Stimulated activated CD8-positive, alpha-beta memory T cell treated with anti-CD3 and anti-CD28 coated beads, Interleukin-2, amount 100 ng/mL, for 48 hours (primary cell): ENCODE data around the gene UBD.

ENCODE experiments used
- DNase-seq, 2 donors: peaks; one replicate each; pipeline ENCODE4 v3.0.0-alpha.2; 2020; ENCODE audit warnings: low read depth in 2 of 2

Gene UBD

GRCh38 chr6:29561606-29562181 is 2.2 kb upstream of the UBD start:
- DNase-seq = no peak

GRCh38 chr6:29561091-29561490 is 1.6 kb upstream of the UBD start:
- no peak for DNase-seq

GRCh38 chr6:29558439-29559079 is 973 bp downstream of the UBD start:
- no peak for DNase-seq

DNA sequence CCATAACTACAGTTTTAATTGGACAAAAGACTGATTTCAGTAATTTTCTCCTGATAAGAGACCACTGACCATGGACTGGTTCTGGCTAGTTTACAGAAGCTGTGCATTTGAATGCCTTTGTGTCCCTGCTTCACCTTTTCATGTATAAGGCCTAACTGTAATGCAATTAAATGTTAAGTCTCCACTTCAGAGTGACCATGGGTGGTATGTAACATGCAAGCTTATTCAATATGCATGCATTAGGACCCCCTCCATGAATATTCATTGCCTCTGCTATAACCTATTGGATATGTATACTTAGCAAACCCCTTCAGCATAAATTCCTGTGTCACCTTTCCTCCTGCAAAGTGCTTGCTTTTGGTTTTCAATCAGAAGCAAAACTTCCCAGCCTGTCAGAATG is 2.2 kb downstream of the UBD start:
- DNase-seq = no peak

DNA sequence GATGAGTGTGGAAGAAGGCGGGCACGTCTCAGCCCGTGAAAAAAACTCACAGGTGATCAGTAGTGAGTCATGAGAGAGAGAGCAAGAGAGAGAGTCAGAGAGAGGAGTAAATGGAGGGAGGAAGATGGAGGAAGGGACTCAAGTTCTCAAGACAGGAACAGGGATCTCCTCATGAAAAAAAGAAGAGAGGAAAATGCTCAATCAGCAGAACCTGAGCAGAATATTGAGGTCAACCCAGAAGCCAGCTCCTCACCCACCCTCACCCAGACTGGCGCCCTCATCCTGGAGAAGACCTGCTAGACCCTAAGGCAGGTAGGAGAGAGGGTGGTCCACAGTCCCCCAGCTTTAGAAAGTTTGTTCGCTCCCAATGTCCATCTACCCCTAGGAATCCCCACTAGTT is 4.8 kb downstream of the UBD start:
- no peak for DNase-seq

GRCh38 chr6:29553268-29554057 is 6.1 kb downstream of the UBD start:
- no peak for DNase-seq

DNA sequence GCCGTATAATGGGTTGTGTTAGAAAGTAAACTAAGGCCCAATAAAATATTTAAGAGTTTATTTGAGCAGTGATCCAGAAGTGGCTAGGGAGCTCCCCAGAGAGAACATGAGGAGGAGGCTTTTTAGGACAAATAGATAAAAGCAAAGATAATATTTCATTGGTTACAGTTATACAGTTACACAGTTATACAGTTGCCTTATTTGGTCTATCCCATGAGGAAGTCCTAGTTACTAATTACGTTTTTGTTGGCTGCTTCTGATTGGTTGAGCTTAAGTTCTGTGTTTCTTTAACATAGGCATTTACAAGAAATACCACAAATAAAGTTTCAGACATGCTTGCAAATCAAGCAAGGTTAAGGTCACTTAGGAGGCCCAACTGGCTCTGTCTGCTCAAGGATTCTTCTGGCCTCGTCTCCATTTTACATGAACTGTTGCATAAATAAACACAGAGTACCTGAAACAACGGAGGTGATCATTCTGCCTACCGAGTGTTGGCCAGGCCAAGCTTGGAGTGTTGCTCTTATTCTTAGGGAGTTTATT is 7.0 kb downstream of the UBD start:
- no peak for DNase-seq

DNA sequence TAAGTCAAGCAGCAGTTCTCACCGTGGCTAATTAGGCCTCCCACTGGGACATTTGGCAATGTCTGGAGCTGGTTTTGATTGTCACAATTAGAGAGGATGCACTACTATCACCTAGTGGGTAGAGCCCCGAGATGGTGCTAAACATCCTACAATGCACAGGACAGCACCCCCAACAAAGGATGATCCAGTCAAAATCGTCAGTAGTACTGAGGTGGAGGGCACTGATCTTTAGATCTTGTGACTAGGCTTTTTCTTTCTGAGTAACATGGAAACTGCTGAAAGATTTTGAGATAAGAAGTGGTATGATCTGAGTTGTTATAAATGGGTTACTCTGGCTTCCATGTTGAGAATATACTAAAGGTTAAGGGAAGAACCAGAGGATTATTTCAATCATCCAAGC is 12.0 kb downstream of the UBD start:
- no peak for DNase-seq

- DNase-seq = no peak
Measured at GRCh38 chr6:29537714-29538403, 21.7 kb downstream of the UBD start.

- no peak for DNase-seq
Measured at GRCh38 chr6:29532320-29532951, 27.1 kb downstream of the UBD start.

- no peak for DNase-seq
Measured at GRCh38 chr6:29531668-29532067, 27.9 kb downstream of the UBD start.

DNA sequence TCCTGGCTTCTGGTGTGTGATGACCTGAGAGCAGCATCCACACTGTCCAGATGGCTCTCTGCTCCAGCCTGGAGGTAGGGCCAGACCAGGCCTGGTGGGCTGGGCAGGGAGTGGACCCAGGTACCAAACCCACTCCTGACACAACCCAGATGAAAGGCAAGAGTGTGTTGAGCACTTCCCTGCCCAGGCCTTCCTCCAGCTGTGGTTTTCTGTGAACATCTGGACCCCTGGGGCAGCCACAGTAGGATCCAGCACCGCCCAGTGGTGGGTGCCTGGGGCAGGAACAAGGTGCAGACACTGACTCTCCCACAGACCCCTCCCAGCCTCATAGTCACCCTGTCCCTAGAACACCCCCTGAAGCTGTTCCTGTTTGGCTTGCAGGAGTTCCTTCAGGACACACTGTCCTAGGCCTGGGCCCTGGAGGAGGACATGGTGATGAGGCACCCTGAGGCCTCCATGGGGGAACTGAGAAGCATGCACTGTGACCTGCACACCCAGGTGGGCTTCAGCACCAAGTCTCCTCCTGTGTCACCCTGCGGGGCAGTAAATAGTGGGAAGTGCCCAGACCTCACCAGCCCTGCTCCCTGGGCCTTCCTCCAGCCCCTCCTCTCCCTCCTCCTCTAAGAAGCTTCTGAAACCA is 28.7 kb downstream of the UBD start:
- DNase-seq = no peak

DNA sequence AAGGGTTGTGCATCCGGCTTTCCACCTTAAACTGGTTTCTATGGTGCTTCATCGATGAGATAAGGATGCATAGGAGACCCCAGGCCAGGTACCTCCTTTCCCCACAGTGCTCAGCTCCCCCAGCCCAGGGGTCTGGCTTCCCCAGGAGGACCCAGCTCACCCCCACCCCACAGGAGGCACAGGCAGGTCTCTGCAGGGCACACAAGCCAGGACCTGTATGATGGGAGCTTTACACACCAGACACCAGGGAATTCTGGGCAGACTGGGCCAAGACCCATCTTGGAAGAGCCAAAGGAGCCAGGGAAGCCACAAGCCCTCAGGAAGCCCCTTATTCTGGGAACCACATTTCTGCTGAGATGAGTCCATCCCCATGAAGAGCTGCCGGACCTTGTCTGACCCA is 29.6 kb downstream of the UBD start:
- DNase-seq = no peak

- no peak for DNase-seq
Measured at GRCh38 chr6:29528988-29529560, 30.5 kb downstream of the UBD start.

- DNase-seq = no peak
Measured at GRCh38 chr6:29528300-29528931, 31.1 kb downstream of the UBD start.

GRCh38 chr6:29527564-29527963 is 32.0 kb downstream of the UBD start:
- DNase-seq = no peak

DNA sequence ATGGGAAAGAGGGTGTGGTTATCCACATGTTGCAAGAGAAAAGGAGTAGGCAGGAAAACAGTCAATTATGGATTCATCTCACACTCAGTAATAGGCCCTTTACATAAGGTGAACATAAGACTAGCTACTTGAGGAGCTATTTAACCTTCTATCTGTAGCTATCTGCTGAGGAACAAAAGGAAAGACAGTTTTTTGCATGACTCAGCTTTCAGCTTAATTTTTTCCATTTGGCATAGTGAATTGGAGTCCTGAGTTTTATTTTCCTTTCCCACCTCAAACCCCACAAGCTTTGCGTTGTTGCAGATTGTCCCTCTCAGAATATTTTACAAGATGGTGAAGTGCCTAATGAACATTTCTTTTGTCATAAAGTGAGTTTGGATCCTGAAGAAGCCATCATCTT is 32.4 kb downstream of the UBD start:
- no peak for DNase-seq

- DNase-seq = no peak
Measured at GRCh38 chr6:29525311-29525639, 34.3 kb downstream of the UBD start.

DNA sequence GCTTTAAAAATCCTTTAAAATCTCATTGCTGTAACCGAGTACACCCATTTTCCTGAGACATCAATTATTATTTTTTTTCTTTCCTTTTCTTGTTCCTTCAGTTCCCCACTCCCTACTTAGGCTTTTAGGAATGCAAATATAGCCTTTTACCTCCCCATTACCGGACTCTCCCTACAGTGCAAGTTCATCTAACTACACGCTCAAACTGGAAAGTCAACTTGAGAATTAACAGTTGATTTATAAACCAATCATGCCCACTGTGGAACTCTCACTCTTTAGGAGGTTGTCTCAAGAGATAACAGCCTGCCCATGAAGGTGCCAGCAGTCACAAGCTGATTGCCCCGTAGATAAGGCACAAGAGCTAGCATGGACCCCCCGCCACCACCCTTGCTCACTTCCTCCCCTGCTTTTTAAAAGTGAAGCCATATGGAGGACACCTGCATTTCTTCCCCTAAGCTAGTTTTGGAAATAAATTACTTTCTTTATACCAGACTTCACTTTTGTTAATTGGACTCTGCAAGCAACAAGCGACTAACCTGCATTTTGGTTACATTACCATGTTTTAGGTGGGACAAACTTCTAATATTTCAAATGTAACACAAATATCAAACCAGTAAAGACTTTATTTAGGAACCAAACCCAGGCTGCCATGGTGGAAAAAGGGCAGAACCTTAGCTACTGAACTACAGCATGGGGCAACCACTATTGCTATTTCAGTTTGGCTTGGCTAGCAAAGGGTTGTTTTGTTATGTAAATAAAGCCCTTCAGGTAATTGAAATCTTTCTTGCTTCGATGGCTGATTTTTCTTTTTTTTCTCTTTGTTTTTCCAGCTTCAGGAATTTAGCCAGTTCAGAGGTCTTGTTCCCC is 34.9 kb downstream of the UBD start:
- no peak for DNase-seq

GRCh38 chr6:29524044-29524443 is 35.5 kb downstream of the UBD start:
- no peak for DNase-seq
